HL-60 (cell line): ENCODE data around the gene SRR.

Experiments
- DNase-seq, 2 experiments: peaks; one replicate each; pipeline ENCODE4 v3.0.0-alpha.2; 2010 to 2020; ENCODE audit warnings: low read depth in 1 of 2, low spot score in 1 of 2
- H3K27ac ChIP-seq: fragments of 250-450 bp; sonication (Bioruptor Pico); replicated peaks from 2 replicates; pipeline ENCODE4 v1.5.1; 2020; ENCODE audit warnings: mild to moderate bottlenecking, moderate library complexity
- H3K27me3 ChIP-seq: fragments of 250-450 bp; sonication (Bioruptor Pico); 2 replicates; pipeline ENCODE4 v1.5.1; 2021; ENCODE audit warnings: mild to moderate bottlenecking, moderate library complexity; ENCODE audit not compliant: insufficient read depth, poor library complexity, severe bottlenecking
- H3K4me3 ChIP-seq: replicated peaks from 2 replicates; pipeline ENCODE4 v1.5.1; 2011; ENCODE audit warnings: mild to moderate bottlenecking, control low read depth, low read length; ENCODE audit not compliant: insufficient read depth
- CTCF ChIP-seq: IDR thresholded peaks from one replicate; pipeline ENCODE4 v1.5.1; 2011; ENCODE audit warnings: low read length, control low read depth, inconsistent platforms; ENCODE audit not compliant: insufficient read depth
- GABPA ChIP-seq: IDR thresholded peaks from 2 replicates; pipeline ENCODE4 v1.6.1; 2012; ENCODE audit warnings: low read depth
- POLR2AphosphoS5 ChIP-seq: IDR thresholded peaks from 2 replicates; pipeline ENCODE4 v1.6.1; 2012; ENCODE audit warnings: low read depth
- REST ChIP-seq: IDR thresholded peaks from 2 replicates; pipeline ENCODE4 v1.6.1; 2012; ENCODE audit warnings: low read depth; ENCODE audit not compliant: insufficient replicate concordance
- SPI1 ChIP-seq: IDR thresholded peaks from 2 replicates; pipeline ENCODE4 v1.6.1; 2012; ENCODE audit warnings: low read depth, mild to moderate bottlenecking, borderline replicate concordance

SRR gene

GRCh38 chr17:2292100-2292499 is 11.7 kb upstream of the SRR start:
- Histone ChIP-seq H3K4me3 (no peak overlapping the region), H3K27ac (no peak overlapping the region), H3K27me3 (no peaks in the 10 kb centered on the region)
- no peak for TF ChIP-seq SPI1
- TF ChIP-seq GABPA: no peak
- no peak for TF ChIP-seq REST
- no peak for TF ChIP-seq CTCF
- no peak for TF ChIP-seq POLR2AphosphoS5
- DNase-seq: no peak

- Histone ChIP-seq H3K4me3 (no peak overlapping the region), H3K27me3 (no peaks in the 10 kb centered on the region), H3K27ac (no peak overlapping the region)
- no peak for DNase-seq
- TF ChIP-seq CTCF (no peak), POLR2AphosphoS5 (no peak), SPI1 (no peak), GABPA (no peak), REST (no peak)
Observed at GRCh38 chr17:2295575-2295974, 8.2 kb upstream of the SRR start.

GRCh38 chr17:2297023-2297422 is 6.7 kb upstream of the SRR start:
- Histone ChIP-seq H3K4me3 (no peak overlapping the region), H3K27ac (no peak overlapping the region), H3K27me3 (no peaks in the 10 kb centered on the region)
- DNase-seq: no peak
- TF ChIP-seq POLR2AphosphoS5 (no peak), GABPA (no peak), SPI1 (no peak), CTCF (no peak), REST (no peak)
